IgD-negative memory B cell (primary cell): ENCODE measurements around the gene MYH14. TPM values are rescaled to one million over a fixed set of nuclear protein-coding genes. Genes with fewer than 3 reads are reported as not detected.

Experiments
- H3K27ac Mint-ChIP-seq, 3 donors: one replicate each; pipeline ENCODE4 v1.8.0; 2020 to 2022; ENCODE audit warnings: mild to moderate bottlenecking in 3 of 3, mixed read lengths in 3 of 3, moderate library complexity in 1 of 3
- H3K27me3 Mint-ChIP-seq: one replicate; pipeline ENCODE4 v1.8.0; 2021; ENCODE audit warnings: mixed read lengths
- H3K36me3 Mint-ChIP-seq: one replicate; pipeline ENCODE4 v1.8.0; 2020; ENCODE audit warnings: mild to moderate bottlenecking, mixed read lengths
- H3K4me1 Mint-ChIP-seq, 3 donors: one replicate each; pipeline ENCODE4 v1.8.0; 2020 to 2022; ENCODE audit warnings: mixed read lengths in 3 of 3, mild to moderate bottlenecking in 1 of 3
- H3K4me3 Mint-ChIP-seq, 4 donors: one replicate each; pipeline ENCODE4 v1.8.0; 2020 to 2022; ENCODE audit warnings: mild to moderate bottlenecking in 4 of 4, mixed read lengths in 4 of 4, moderate library complexity in 3 of 4
- H3K9me3 Mint-ChIP-seq, 3 donors: one replicate each; pipeline ENCODE4 v1.8.0; 2020 to 2021; ENCODE audit warnings: mixed read lengths in 3 of 3, mild to moderate bottlenecking in 1 of 3
- polyA plus RNA-seq: library from polyadenylated mRNA; unstranded; fragments of 300-500 nt; fragmentation: Illumina TruSeq; gene quantifications from one replicate; pipeline ENCODE4 v1.2.3, GENCODE V29; 2021

Gene MYH14
- polyA plus RNA-seq, 1 donor from 2014 or later = not detected

DNA sequence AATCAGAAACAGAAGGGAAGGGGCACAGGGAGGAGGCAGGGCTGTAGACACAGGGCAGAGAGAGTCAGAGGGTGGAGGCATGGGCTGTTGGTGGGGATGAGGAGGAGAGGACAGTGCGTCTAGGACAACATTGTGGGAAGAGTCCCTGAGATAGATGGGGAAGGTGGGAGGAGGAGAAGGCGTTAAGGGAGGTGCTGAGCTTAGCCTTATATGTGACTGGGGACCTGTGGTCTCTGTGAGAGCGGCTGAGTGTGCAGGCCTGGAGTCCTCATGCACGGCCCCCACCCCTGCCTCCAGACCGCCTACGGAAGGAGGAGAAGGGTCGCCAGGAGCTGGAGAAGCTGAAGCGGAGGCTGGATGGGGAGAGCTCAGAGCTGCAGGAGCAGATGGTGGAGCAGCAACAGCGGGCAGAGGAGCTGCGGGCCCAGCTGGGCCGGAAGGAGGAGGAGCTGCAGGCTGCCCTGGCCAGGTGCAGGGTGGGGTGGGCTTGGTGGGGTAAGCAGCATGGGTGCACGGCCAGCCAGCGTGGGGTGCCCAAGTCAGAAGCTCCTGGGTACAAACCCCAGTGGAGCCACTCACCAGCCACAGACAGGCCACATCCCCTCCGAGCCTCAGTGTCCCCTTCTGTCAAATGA, 69.0 kb downstream of the MYH14 start:
- peaks cover 0 to 4% (median 0%) of the 10 kb centered on the region in 3 donors for H3K9me3 Mint-ChIP-seq
- H3K27me3 Mint-ChIP-seq = peaks cover 26% of the 10 kb centered on the region
- H3K4me1 Mint-ChIP-seq = peaks cover 0 to 7% (median 0%) of the 10 kb centered on the region in 3 donors
- H3K36me3 Mint-ChIP-seq = no peaks in the 10 kb centered on the region
- H3K27ac Mint-ChIP-seq = no peak overlapping the region
- no peak overlapping the region for H3K4me3 Mint-ChIP-seq

DNA sequence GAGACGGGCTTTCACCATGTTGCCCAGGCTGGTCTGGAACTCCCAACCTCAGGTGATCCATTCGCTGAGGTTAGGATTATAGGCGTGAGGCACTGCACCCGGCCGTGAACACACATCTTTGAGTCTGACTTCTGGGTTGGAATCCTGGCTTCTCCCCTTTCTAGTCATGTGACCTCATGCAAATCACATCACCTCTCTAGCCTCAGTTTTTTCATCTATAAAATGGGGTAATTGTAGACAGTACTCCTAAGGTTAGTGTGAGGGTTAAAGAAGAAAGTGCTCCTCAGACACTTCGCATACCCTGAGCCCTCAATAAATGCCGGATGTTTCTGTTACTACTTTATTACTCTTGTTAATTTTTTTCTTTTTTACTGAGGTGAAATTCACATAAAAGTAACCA, 70.4 kb downstream of the MYH14 start:
- H3K27me3 Mint-ChIP-seq = peaks cover 20% of the 10 kb centered on the region
- no peaks in the 10 kb centered on the region for H3K36me3 Mint-ChIP-seq
- H3K27ac Mint-ChIP-seq = no peak overlapping the region
- peaks cover 0 to 3% (median 0%) of the 10 kb centered on the region in 3 donors for H3K4me1 Mint-ChIP-seq
- H3K9me3 Mint-ChIP-seq = no peaks in the 10 kb centered on the region
- no peak overlapping the region for H3K4me3 Mint-ChIP-seq

DNA sequence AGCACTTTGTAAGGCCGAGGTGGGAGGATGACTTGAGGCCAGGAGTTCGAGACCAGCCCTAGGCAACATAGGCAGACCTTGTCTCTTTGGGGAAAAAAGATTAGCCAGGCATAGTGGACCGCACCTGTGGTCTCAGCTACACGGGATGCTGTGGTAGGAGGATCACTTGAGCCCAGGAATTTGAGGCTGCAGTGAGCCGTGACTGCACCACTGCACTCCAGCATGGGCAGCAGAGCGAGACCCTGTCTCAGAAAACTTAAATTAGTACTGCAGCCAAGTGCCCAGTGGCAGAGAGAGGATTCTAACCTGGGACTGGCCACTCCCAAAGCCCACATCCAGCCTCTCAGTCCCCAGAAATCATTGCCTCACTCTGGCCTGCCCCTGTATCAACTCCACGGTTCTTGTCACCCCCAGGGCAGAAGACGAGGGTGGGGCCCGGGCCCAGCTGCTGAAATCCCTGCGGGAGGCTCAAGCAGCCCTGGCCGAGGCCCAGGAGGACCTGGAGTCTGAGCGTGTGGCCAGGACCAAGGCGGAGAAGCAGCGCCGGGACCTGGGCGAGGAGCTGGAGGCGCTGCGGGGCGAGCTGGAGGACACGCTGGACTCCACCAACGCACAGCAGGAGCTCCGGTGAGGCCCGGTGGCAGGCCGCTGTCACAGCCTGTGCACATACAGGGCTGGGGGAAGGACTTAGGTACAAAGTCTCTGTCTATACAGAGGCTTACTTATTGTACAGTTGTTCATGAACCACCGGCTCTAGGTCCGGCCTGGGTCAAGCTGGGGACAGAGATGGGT, 72.4 kb downstream of the MYH14 start:
- H3K4me3 Mint-ChIP-seq = no peak overlapping the region
- H3K4me1 Mint-ChIP-seq = peaks cover 0 to 2% (median 0%) of the 10 kb centered on the region in 3 donors
- peaks cover 0 to 4% (median 0%) of the 10 kb centered on the region in 3 donors for H3K9me3 Mint-ChIP-seq
- H3K27ac Mint-ChIP-seq = no peak overlapping the region
- peaks cover 13% of the 10 kb centered on the region for H3K27me3 Mint-ChIP-seq
- H3K36me3 Mint-ChIP-seq = no peaks in the 10 kb centered on the region

DNA sequence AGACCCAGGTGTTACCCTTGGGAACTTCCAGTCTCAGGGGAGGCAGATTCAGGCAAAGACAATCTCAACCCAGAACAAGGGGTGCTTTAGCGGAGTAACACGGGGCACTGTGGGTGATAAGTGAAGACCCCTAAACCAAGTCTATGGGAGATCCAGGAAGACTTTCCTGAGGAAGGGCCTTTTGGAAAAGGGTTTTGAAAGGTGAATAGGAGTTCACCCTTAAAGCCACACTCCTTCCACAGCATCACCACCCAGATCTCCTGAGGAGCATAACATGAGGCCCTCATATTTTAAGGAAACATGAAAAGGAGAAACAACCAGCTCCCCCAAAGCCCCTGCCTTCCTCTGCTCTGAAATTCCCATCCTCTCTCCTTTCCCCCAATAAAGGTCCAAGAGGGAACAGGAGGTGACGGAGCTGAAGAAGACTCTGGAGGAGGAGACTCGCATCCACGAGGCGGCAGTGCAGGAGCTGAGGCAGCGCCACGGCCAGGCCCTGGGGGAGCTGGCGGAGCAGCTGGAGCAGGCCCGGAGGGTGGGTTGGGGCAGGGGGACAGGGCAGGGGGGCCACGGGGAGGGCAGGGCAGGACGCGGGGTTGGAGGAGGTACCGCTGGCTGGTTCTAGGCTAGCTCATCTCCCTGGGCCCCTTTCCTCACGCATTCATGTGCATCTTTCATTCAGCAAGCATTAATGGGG, 73.1 kb downstream of the MYH14 start:
- peaks cover 0 to 5% (median 0%) of the 10 kb centered on the region in 3 donors for H3K9me3 Mint-ChIP-seq
- H3K4me1 Mint-ChIP-seq = peaks cover 0 to 2% (median 0%) of the 10 kb centered on the region in 3 donors
- no peak overlapping the region for H3K27ac Mint-ChIP-seq
- no peak overlapping the region for H3K4me3 Mint-ChIP-seq
- H3K36me3 Mint-ChIP-seq = no peaks in the 10 kb centered on the region
- H3K27me3 Mint-ChIP-seq = peaks cover 8% of the 10 kb centered on the region

- Mint-ChIP-seq H3K36me3 (no peaks in the 10 kb centered on the region), H3K4me1 (peaks cover 0 to 2% (median 0%) of the 10 kb centered on the region in 3 donors), H3K27ac (no peak overlapping the region), H3K9me3 (peaks cover 0 to 5% (median 0%) of the 10 kb centered on the region in 3 donors), H3K4me3 (no peak overlapping the region), H3K27me3 (peaks cover 10% of the 10 kb centered on the region)
These were observed 74.7 kb downstream of the MYH14 start for GRCh38 chr19:50277966-50278580.

- H3K27ac Mint-ChIP-seq = no peak overlapping the region
- peaks cover 0 to 10% (median 5%) of the 10 kb centered on the region in 3 donors for H3K9me3 Mint-ChIP-seq
- H3K36me3 Mint-ChIP-seq = no peaks in the 10 kb centered on the region
These were observed 76.7 kb downstream of the MYH14 start for GRCh38 chr19:50280074-50280473.

GRCh38 chr19:50280983-50281382, 77.6 kb downstream of the MYH14 start:
- H3K27ac Mint-ChIP-seq = peak overlapping the region in 1 of 3 donors; percentile 13
- no peaks in the 10 kb centered on the region for H3K4me1 Mint-ChIP-seq
- peaks cover 7% of the 10 kb centered on the region for H3K27me3 Mint-ChIP-seq

More at GRCh38 chr19:50280074-50280473, 76.7 kb downstream of the MYH14 start:
- peaks cover 10% of the 10 kb centered on the region for H3K27me3 Mint-ChIP-seq
- H3K4me1 Mint-ChIP-seq = no peaks in the 10 kb centered on the region
- H3K4me3 Mint-ChIP-seq = no peak overlapping the region

DNA sequence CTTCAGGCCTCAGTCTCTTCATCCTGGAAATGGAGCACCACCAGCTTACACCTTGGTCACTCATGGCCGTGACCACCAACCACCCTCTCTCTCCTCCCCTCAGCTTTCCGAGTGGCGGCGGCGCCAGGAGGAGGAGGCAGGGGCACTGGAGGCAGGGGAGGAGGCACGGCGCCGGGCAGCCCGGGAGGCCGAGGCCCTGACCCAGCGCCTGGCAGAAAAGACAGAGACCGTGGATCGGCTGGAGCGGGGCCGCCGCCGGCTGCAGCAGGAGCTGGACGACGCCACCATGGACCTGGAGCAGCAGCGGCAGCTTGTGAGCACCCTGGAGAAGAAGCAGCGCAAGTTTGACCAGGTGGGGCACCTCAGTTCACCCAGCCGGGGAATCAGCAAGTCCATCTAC, 78.1 kb downstream of the MYH14 start:
- no peak overlapping the region for H3K27ac Mint-ChIP-seq
- H3K36me3 Mint-ChIP-seq = no peaks in the 10 kb centered on the region
- H3K27me3 Mint-ChIP-seq = peaks cover 6% of the 10 kb centered on the region
- no peak overlapping the region for H3K4me3 Mint-ChIP-seq
- H3K9me3 Mint-ChIP-seq = peaks cover 4 to 18% (median 13%) of the 10 kb centered on the region in 3 donors
- no peaks in the 10 kb centered on the region for H3K4me1 Mint-ChIP-seq

More at GRCh38 chr19:50280983-50281382, 77.6 kb downstream of the MYH14 start:
- no peaks in the 10 kb centered on the region for H3K36me3 Mint-ChIP-seq
- H3K9me3 Mint-ChIP-seq = peaks cover 4 to 14% (median 12%) of the 10 kb centered on the region in 3 donors
- H3K4me3 Mint-ChIP-seq = no peak overlapping the region

- Mint-ChIP-seq H3K9me3 (peaks cover 6 to 28% (median 24%) of the 10 kb centered on the region in 3 donors), H3K27ac (no peak overlapping the region), H3K36me3 (peaks cover 3% of the 10 kb centered on the region), H3K4me1 (no peaks in the 10 kb centered on the region), H3K27me3 (peaks cover 28% of the 10 kb centered on the region), H3K4me3 (no peak overlapping the region)
These were observed 82.4 kb downstream of the MYH14 start for GRCh38 chr19:50285833-50286232.

DNA sequence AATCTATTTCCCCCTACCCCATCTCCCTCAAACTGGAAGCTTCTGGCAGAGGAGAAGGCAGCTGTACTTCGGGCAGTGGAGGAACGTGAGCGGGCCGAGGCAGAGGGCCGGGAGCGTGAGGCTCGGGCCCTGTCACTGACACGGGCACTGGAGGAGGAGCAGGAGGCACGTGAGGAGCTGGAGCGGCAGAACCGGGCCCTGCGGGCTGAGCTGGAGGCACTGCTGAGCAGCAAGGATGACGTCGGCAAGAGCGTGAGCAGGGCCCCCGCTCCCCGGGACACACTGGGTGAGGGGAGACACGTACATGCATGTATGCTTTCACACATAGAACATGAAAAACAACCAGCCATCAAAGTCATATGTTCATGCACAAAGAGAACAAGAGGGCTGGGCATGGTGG, 83.0 kb downstream of the MYH14 start:
- peaks cover 3% of the 10 kb centered on the region for H3K36me3 Mint-ChIP-seq
- no peaks in the 10 kb centered on the region for H3K4me1 Mint-ChIP-seq
- H3K4me3 Mint-ChIP-seq = no peak overlapping the region
- peaks cover 28% of the 10 kb centered on the region for H3K27me3 Mint-ChIP-seq
- H3K27ac Mint-ChIP-seq = no peak overlapping the region
- H3K9me3 Mint-ChIP-seq = peaks cover 6 to 28% (median 24%) of the 10 kb centered on the region in 3 donors

GRCh38 chr19:50287331-50287730, 83.9 kb downstream of the MYH14 start:
- H3K4me3 Mint-ChIP-seq = no peak overlapping the region
- peaks cover 6 to 28% (median 24%) of the 10 kb centered on the region in 3 donors for H3K9me3 Mint-ChIP-seq
- H3K27me3 Mint-ChIP-seq = peaks cover 30% of the 10 kb centered on the region
- H3K27ac Mint-ChIP-seq = no peak overlapping the region
- peaks cover 3% of the 10 kb centered on the region for H3K36me3 Mint-ChIP-seq
- no peaks in the 10 kb centered on the region for H3K4me1 Mint-ChIP-seq

DNA sequence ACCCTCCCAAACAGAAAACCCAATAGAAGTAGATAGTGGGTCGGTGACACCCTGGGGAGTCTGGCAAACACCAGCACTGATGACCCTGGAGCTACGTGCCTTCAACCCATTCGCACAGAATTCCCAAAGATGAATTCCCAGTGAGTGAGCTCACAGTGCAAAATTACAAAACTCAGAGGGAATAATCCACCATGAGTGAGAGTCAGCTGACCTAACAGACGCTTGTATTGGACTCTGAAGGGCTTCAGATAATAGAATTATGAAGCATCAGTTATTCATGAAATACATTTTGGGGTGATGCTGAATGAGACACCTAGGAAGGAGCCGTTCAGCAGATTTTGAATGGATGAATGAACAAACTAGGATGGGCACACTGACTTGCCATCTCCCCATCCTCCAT, 85.5 kb downstream of the MYH14 start:
- peaks cover 33% of the 10 kb centered on the region for H3K27me3 Mint-ChIP-seq
- H3K9me3 Mint-ChIP-seq = peaks cover 6 to 28% (median 24%) of the 10 kb centered on the region in 3 donors
- H3K27ac Mint-ChIP-seq = no peak overlapping the region
- H3K4me1 Mint-ChIP-seq = no peaks in the 10 kb centered on the region
- H3K36me3 Mint-ChIP-seq = peaks cover 3% of the 10 kb centered on the region
- H3K4me3 Mint-ChIP-seq = no peak overlapping the region

DNA sequence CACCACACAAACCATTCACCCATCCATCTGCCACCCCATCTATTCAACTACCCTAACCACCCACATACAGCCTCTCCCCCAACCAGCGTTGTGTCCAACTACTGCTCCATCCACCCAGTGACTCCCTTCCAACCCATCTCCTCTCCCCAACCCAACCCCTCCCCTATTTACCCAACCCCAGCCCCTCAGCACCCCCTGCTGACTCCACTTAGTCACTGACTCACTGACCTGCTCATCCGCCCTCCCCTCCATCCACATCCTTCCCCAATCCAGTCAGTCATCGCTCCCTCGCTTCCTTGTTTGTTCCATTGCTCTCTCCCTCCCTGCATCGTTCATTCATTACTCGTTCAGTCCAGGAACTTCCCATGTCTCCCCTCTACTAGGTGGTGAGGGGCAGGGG, 86.6 kb downstream of the MYH14 start:
- Mint-ChIP-seq H3K9me3 (peaks cover 6 to 28% (median 20%) of the 10 kb centered on the region in 3 donors), H3K27ac (peak overlapping the region in 1 of 3 donors; percentile 24), H3K4me3 (no peak overlapping the region), H3K4me1 (no peaks in the 10 kb centered on the region), H3K36me3 (peaks cover 3% of the 10 kb centered on the region), H3K27me3 (peaks cover 33% of the 10 kb centered on the region)

DNA sequence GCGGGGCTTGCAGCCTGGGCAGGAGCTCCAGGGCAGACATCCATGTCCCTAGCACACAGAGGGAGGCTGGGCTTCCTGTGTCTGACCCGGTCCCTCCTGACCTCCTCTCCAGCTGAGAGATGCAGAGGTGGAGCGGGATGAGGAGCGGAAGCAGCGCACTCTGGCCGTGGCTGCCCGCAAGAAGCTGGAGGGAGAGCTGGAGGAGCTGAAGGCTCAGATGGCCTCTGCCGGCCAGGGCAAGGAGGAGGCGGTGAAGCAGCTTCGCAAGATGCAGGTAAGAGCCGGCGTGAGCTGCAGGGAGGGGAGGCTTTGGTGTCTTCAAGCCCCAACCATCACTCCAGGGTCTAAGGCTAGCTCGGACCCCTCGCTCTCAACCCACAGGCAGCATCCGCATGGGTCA, 87.4 kb downstream of the MYH14 start:
- Mint-ChIP-seq H3K4me1 (no peaks in the 10 kb centered on the region), H3K36me3 (peaks cover 3% of the 10 kb centered on the region), H3K27ac (no peak overlapping the region), H3K27me3 (peaks cover 33% of the 10 kb centered on the region), H3K4me3 (no peak overlapping the region), H3K9me3 (peaks cover 4 to 25% (median 14%) of the 10 kb centered on the region in 3 donors)
